Activated naive CD8-positive, alpha-beta T cell treated with anti-CD3 and anti-CD28 coated beads for 36 hours (primary cell): ENCODE data around the gene PARP1. TPM values are rescaled to one million over a fixed set of nuclear protein-coding genes. Genes with fewer than 3 reads are reported as not detected.

Experiments
- DNase-seq: peaks from one replicate; pipeline ENCODE4 v3.0.0; 2021
- H3K27ac Mint-ChIP-seq: one replicate; pipeline ENCODE4 v1.8.0; 2022; ENCODE audit warnings: mild to moderate bottlenecking, moderate library complexity, mixed read lengths
- H3K27me3 Mint-ChIP-seq: one replicate; pipeline ENCODE4 v1.8.0; 2022; ENCODE audit warnings: mild to moderate bottlenecking, mixed read lengths
- H3K36me3 Mint-ChIP-seq: one replicate; pipeline ENCODE4 v1.8.0; 2021; ENCODE audit warnings: mild to moderate bottlenecking, mixed read lengths
- H3K4me1 Mint-ChIP-seq: one replicate; pipeline ENCODE4 v1.8.0; 2021; ENCODE audit warnings: mixed read lengths
- H3K4me3 Mint-ChIP-seq: one replicate; pipeline ENCODE4 v1.8.0; 2022; ENCODE audit warnings: mild to moderate bottlenecking, moderate library complexity, mixed read lengths
- H3K9me3 Mint-ChIP-seq: one replicate; pipeline ENCODE4 v1.8.0; 2022; ENCODE audit warnings: mixed read lengths
- total RNA-seq, 2 experiments: library from RNA; stranded (reverse); gene quantifications; one replicate each; pipeline ENCODE4 v1.2.3, GENCODE V29; 2021

Gene PARP1
- total RNA-seq, 2 experiments from 2014 or later, result 226 to 228 TPM

GRCh38 chr1:226420897-226421296 lies 13.0 kb upstream of the PARP1 start:
- Mint-ChIP-seq H3K9me3 (no peaks in the 10 kb centered on the region), H3K4me1 (peaks cover 13% of the 10 kb centered on the region), H3K36me3 (no peaks in the 10 kb centered on the region), H3K27ac (no peak overlapping the region), H3K27me3 (no peaks in the 10 kb centered on the region), H3K4me3 (no peak overlapping the region)
- DNase-seq, result no peak

DNA sequence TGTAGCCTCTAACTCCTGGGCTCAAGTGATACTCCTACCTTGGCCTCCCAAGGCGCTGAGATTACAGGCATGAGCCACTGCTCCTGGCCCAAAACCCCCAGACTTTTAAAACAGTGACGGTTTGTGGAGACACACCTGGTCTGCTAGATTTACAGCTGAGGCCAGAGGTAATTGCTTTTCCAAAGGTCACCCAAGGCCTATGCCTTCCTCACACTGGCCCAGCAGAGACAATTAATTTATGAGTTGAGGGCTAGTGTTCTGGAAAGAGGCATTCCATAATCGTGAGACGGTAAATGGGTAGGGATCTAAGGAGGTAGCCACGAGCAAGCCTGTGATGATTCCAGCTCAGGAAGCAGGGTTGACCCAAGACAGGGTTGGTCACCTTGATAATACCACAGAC lies 12.4 kb upstream of the PARP1 start:
- Mint-ChIP-seq H3K36me3 (no peaks in the 10 kb centered on the region), H3K27me3 (no peaks in the 10 kb centered on the region)

DNA sequence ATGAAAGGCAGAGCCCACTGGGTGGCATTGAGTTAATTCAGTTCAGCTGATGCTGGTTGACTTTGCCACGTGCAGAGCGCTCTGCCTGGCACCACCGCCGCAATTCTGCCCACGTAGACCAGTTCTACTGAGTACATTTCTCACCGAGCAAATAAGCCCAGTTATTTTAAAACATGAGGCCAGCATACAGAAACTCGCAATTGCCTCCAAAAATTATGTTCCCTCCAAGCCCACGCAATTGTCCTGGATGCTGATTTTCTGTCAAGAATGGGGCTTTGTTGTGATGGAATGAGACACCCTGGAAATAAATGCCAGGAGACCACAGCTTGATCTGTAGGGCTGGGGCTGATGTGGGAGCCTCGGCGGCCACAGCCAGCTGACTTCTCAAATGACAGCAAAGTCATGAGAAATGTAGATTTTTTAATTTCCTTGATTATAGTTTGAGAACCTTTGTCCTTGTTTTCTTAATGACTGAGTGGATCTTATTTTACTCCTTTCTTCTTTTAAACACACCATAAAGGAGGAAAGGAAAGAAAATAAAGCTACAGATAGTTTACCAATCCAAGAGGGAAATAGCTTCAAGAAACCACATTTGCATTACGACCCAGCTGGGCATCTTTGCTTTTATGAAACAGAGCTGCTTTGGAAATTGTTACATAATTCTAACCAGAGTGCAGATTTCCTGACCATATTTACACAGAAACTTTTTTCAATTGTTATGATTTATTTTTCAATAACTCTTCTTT lies 11.6 kb upstream of the PARP1 start:
- H3K36me3 Mint-ChIP-seq, result no peaks in the 10 kb centered on the region
- H3K4me1 Mint-ChIP-seq, result peaks cover 7% of the 10 kb centered on the region
- no peaks in the 10 kb centered on the region for H3K9me3 Mint-ChIP-seq
- H3K27ac Mint-ChIP-seq, result no peak overlapping the region
- H3K4me3 Mint-ChIP-seq, result no peak overlapping the region
- no peak for DNase-seq
- H3K27me3 Mint-ChIP-seq, result no peaks in the 10 kb centered on the region

More for the DNA sequence above, 12.4 kb upstream of the PARP1 start:
- H3K27ac Mint-ChIP-seq, result no peak overlapping the region
- no peak overlapping the region for H3K4me3 Mint-ChIP-seq
- no peak for DNase-seq
- no peaks in the 10 kb centered on the region for H3K9me3 Mint-ChIP-seq
- peaks cover 8% of the 10 kb centered on the region for H3K4me1 Mint-ChIP-seq

GRCh38 chr1:226417830-226418546 lies 10.1 kb upstream of the PARP1 start:
- Mint-ChIP-seq H3K27ac (no peak overlapping the region), H3K27me3 (no peaks in the 10 kb centered on the region), H3K4me1 (peaks cover 7% of the 10 kb centered on the region), H3K36me3 (no peaks in the 10 kb centered on the region), H3K4me3 (no peak overlapping the region), H3K9me3 (no peaks in the 10 kb centered on the region)
- DNase-seq, result no peak

- DNase-seq, result no peak
- Mint-ChIP-seq H3K36me3 (no peaks in the 10 kb centered on the region), H3K4me1 (peaks cover 7% of the 10 kb centered on the region), H3K27ac (no peak overlapping the region), H3K9me3 (no peaks in the 10 kb centered on the region), H3K27me3 (no peaks in the 10 kb centered on the region), H3K4me3 (no peak overlapping the region)
Observed at GRCh38 chr1:226417350-226417749, 9.5 kb upstream of the PARP1 start.

GRCh38 chr1:226414098-226414698 lies 6.3 kb upstream of the PARP1 start:
- Mint-ChIP-seq H3K4me1 (peaks cover 7% of the 10 kb centered on the region), H3K36me3 (no peaks in the 10 kb centered on the region), H3K27me3 (no peaks in the 10 kb centered on the region), H3K27ac (no peak overlapping the region), H3K4me3 (no peak overlapping the region), H3K9me3 (no peaks in the 10 kb centered on the region)
- DNase-seq, result no peak

DNA sequence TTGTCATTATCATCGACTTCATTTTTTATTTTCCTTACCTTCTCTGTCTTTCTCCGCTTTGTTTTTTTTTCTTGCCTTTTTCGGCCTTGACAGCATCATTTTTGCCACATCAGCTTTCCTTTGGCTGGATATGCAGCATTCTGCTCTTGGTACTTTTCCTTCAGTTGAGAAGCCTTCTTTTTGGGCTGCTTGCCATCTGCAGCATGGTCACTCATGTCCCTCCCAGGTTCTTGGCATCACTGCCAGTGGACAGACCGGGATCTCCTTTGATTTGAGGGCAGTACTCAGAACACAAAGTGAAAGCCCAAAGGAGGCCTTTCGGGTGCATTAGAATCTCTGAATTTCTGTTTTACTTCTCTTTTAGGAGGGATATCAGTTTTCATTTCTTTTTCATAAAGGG lies 3.7 kb upstream of the PARP1 start:
- H3K36me3 Mint-ChIP-seq, result peaks cover 8% of the 10 kb centered on the region
- H3K27ac Mint-ChIP-seq, result no peak overlapping the region
- H3K27me3 Mint-ChIP-seq, result no peaks in the 10 kb centered on the region
- no peaks in the 10 kb centered on the region for H3K9me3 Mint-ChIP-seq
- no peak for DNase-seq
- H3K4me1 Mint-ChIP-seq, result peaks cover 6% of the 10 kb centered on the region
- no peak overlapping the region for H3K4me3 Mint-ChIP-seq

- H3K4me3 Mint-ChIP-seq, result no peak overlapping the region
- DNase-seq, result no peak
- no peaks in the 10 kb centered on the region for H3K9me3 Mint-ChIP-seq
- H3K36me3 Mint-ChIP-seq, result peaks cover 13% of the 10 kb centered on the region
- H3K27ac Mint-ChIP-seq, result no peak overlapping the region
- no peaks in the 10 kb centered on the region for H3K27me3 Mint-ChIP-seq
- peaks cover 11% of the 10 kb centered on the region for H3K4me1 Mint-ChIP-seq
Observed at GRCh38 chr1:226410958-226411357, 3.1 kb upstream of the PARP1 start.

DNA sequence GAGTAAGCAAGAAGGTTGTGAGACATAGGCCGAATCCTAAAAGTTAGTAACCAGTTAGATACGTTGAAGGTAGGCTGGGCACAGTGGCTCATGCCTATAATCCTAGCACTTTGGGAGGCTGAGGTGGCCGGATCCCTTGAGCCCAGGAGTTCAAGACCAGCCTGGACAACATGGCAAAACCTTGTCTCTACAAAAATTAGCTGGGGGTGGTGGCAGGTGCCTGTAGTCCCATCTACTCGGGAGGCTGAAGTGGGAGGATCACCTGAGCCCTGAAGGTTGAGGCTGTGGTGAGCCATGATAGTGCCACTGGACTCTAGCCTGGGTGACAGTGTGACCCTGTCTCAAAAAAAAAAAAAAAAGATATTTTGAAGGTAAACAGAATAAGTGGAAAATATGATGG lies 1.5 kb upstream of the PARP1 start:
- Mint-ChIP-seq H3K4me1 (peaks cover 25% of the 10 kb centered on the region), H3K4me3 (no peak overlapping the region), H3K27ac (no peak overlapping the region), H3K36me3 (peaks cover 18% of the 10 kb centered on the region), H3K9me3 (no peaks in the 10 kb centered on the region), H3K27me3 (no peaks in the 10 kb centered on the region)
- no peak for DNase-seq

DNA sequence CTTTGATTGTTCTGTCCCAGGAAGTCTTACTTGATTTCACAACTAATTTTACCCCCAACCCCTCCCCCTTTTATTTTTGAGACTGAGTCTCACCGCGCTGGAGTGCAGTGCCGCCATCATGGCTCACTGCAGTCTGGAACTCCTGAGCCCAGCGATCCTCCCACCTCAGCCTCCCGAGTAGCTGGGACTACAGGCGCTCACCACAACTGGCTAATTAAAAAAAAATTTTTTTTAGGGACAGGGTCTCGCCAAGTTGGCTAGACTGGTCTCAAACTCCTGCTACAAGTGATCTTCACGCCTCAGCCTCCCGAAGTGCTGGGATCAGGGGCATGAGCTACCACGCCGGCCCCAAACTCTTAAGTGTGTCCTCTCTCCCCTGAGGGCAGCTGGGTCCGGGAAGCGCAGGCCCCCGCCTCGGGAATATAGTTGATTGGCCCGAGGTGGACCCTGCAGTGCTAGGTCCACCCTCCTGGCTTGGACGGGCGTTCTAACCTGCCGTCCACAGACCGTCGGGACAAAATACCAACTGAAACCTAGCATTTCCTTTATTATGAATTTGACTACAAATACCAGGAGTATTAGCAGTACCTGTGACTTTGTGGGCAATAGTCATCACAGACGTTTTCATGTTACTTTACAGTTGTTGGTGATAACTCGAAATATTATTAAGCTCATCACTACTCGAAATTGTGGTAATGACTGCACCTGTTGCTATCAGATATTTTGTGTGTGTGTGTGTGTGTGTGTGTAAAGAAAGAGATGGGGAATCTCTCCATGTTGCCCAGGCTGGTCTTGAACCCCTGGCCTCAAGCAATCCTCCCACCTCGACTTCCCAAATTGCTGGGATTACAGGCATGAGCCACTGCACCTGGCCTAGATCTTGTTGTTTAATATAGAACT lies 642 bp upstream of the PARP1 start:
- Mint-ChIP-seq H3K4me1 (peaks cover 34% of the 10 kb centered on the region), H3K27me3 (no peaks in the 10 kb centered on the region), H3K27ac (peak overlapping the region; percentile 86), H3K9me3 (no peaks in the 10 kb centered on the region), H3K4me3 (peak overlapping the region; percentile 73), H3K36me3 (peaks cover 18% of the 10 kb centered on the region)
- no peak for DNase-seq

DNA sequence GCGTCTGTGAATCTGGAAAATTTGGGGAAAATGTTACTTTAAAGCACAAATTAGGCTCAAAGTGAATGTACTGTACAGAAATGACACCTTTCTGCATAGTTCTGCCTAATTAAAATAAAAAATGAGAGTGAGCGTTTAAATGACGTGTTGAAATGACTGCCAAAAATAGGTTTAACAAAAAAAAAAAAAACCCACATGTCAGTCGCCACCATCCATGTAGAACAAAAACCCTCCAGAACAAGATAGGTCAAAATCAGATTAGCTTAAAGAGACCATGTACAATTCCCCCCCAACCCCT lies 745 bp downstream of the PARP1 start:
- Mint-ChIP-seq H3K4me3 (peak overlapping the region; percentile 100), H3K27me3 (no peaks in the 10 kb centered on the region), H3K36me3 (peaks cover 20% of the 10 kb centered on the region), H3K4me1 (peaks cover 39% of the 10 kb centered on the region), H3K27ac (peak overlapping the region; percentile 99), H3K9me3 (no peaks in the 10 kb centered on the region)
- DNase-seq, result no peak

DNA sequence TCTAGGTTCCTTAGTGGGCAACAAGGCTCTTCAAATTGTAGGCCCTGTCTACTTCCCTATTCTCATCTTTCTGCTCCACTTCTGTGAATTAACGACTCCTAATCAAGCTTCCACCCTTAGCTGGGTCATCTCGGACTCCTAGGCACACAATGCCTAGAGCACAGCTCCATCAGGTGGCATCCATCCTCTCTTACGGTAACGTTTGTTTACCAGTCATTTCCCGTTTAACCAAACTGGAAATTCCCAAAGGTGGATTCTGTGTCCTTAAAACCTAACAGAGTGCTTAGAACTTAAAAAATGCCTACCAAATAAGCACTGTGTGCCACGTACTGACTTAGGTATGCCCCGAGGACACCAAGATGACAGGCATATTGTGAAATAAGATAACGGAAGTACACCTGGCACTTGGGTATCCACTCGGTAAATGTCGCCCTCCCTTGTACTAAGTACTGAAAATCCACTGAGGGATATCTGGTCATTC lies 1.5 kb downstream of the PARP1 start:
- H3K27ac Mint-ChIP-seq, result peak overlapping the region; percentile 99
- no peaks in the 10 kb centered on the region for H3K9me3 Mint-ChIP-seq
- H3K4me3 Mint-ChIP-seq, result peak overlapping the region; percentile 100
- peaks cover 46% of the 10 kb centered on the region for H3K4me1 Mint-ChIP-seq
- peaks cover 24% of the 10 kb centered on the region for H3K36me3 Mint-ChIP-seq
- DNase-seq, result no peak
- no peaks in the 10 kb centered on the region for H3K27me3 Mint-ChIP-seq

DNA sequence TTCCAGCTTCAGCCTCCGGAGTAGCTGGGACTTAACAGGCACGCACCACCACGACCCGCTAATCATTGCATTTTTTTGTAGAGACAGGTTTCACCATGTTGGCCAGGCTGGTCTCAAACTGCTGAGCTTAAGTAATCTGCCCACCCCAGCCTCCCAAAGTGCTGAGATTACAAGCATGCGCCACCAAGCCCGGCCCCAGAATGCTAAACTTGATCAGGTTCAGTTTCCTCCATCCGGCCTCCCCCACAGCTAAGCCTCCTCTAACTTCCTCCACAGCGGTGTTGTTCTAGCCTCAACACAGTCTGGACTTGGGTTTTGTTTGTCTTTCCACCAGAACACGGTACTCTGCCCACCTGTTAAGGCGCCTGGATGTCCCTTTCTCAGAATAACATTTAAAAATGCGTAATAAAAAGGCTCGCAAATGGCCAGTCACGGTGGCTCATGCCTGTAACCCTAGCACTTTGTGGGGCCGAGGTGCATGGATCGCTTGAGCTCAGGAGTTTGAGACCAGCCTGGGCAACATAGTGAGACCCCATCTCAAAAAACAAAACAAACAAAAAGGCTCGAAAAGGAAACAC lies 2.4 kb downstream of the PARP1 start:
- Mint-ChIP-seq H3K27ac (peak overlapping the region; percentile 35), H3K4me1 (peaks cover 53% of the 10 kb centered on the region), H3K4me3 (peak overlapping the region; percentile 100), H3K9me3 (no peaks in the 10 kb centered on the region), H3K27me3 (no peaks in the 10 kb centered on the region), H3K36me3 (peaks cover 33% of the 10 kb centered on the region)
- no peak for DNase-seq

- no peaks in the 10 kb centered on the region for H3K27me3 Mint-ChIP-seq
- peak overlapping the region; percentile 100 for H3K4me3 Mint-ChIP-seq
- H3K9me3 Mint-ChIP-seq, result no peaks in the 10 kb centered on the region
- peaks cover 53% of the 10 kb centered on the region for H3K4me1 Mint-ChIP-seq
- no peak overlapping the region for H3K27ac Mint-ChIP-seq
- DNase-seq, result no peak
- H3K36me3 Mint-ChIP-seq, result peaks cover 39% of the 10 kb centered on the region
Observed at GRCh38 chr1:226404904-226405222, 3.0 kb downstream of the PARP1 start.
